ENCODE results near the gene HIPK4. TPM values are rescaled to one million over a fixed set of nuclear protein-coding genes. Genes with fewer than 3 reads are reported as not detected.

The HIPK4 gene
- total and polyA plus RNA-seq, 10 donors = 0.08 to 0.19 TPM; not detected in 8

DNA sequence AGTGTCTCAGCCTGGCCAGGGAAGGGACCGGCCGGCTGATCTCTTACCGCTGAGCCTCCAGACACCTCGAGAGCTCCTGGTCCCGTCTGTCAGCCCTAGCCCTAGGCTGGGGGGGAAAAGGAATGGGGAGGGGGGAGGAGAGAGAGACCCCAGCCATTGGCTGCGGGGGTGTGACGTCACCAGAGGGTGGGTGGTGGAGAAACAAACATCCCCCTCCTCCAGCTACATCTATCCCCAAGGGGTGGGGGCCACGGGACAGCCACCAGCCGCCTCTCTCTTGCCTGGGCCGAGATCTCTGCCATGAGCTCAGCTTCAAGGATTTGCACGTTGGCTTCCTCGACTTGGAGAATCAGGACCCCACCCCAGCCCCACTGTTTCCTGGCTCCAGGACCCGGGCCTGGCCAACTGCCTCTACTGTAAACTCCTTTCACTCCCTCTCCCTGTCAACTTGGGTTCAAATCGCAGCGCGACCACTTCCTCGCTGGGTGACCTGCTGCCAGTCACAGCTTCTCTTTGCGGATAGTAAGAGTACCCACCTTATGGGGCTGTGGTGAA, 23.4 kb upstream of the HIPK4 start, which contains the start of gene PRX:
TSS of gene PRX (minus strand) at position 88 of the 555 bp plus-strand sequence. CDS start 5,446 bp downstream, outside the sequence.
- Histone ChIP-seq H3K4me3 (no peak within 1 kb of the TSS), H3K27ac (no peak within 1 kb of the TSS), H3K9me3 (no peaks in the 10 kb centered on the region), H3K36me3 (no peaks in the 10 kb centered on the region), H3K4me1 (peaks cover 15 to 80% (median 50%) of the 10 kb centered on the region in 6 donors), H3K27me3 (replicated peaks in 1 of 7) (peaks cover 0 to 7% (median 0%) of the 10 kb centered on the region in 7 donors)
- intact Hi-C loops (cut with DNase I; ENCODE audit: low total_unique reads) = no loop called here
- no peak for DNase-seq
- WGBS, 5 donors = 41 to 49% (median 42%) methylated on average over 15 to 18 of the region's 18 CpGs
- TF ChIP-seq POLR2A (IDR thresholded peaks at IDR 0.05) (no peak), POLR2AphosphoS5 (IDR thresholded peaks at IDR 0.05) (no peak)
- TF ChIP-seq, protein P1, sequence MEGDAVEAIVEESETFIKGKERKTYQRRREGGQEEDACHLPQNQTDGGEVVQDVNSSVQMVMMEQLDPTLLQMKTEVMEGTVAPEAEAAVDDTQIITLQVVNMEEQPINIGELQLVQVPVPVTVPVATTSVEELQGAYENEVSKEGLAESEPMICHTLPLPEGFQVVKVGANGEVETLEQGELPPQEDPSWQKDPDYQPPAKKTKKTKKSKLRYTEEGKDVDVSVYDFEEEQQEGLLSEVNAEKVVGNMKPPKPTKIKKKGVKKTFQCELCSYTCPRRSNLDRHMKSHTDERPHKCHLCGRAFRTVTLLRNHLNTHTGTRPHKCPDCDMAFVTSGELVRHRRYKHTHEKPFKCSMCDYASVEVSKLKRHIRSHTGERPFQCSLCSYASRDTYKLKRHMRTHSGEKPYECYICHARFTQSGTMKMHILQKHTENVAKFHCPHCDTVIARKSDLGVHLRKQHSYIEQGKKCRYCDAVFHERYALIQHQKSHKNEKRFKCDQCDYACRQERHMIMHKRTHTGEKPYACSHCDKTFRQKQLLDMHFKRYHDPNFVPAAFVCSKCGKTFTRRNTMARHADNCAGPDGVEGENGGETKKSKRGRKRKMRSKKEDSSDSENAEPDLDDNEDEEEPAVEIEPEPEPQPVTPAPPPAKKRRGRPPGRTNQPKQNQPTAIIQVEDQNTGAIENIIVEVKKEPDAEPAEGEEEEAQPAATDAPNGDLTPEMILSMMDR (IDR thresholded peaks at IDR 0.05 in 8 of 11, conservative IDR thresholded peaks at IDR 0.05 in 3 of 11) = no peak

DNA sequence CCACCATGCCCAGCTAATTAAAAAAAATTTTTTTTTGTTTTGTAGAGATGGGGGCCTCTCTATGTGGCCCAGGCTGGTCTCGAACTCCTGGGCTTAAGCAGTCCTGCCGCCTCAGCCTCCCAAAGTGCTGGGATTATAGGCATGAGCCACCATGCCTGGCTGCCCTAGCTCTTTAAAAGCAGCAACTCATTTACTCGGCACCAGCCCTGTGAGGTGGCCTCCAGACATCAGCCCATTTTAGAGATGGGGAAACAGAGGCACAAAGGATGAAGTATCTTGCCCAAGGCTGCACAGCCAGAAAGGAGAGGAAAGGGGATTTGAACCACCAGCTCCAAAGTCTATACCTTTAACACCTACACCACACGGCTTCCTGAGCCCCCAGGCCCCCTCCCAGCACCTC, 22.9 kb upstream of the HIPK4 start:
- no peaks in the 10 kb centered on the region for H3K36me3 ChIP-seq
- intact Hi-C loops (cut with DNase I; ENCODE audit: low total_unique reads) = no loop called here
- peaks cover 15 to 82% (median 53%) of the 10 kb centered on the region in 6 donors for H3K4me1 ChIP-seq
- no peak for TF ChIP-seq POLR2A (IDR thresholded peaks at IDR 0.05)
- TF ChIP-seq, protein P1 (IDR thresholded peaks at IDR 0.05 in 8 of 11, conservative IDR thresholded peaks at IDR 0.05 in 3 of 11) = no peak
- TF ChIP-seq POLR2AphosphoS5 (IDR thresholded peaks at IDR 0.05) = no peak
- no peaks in the 10 kb centered on the region for H3K9me3 ChIP-seq
- 78 to 87% (median 82%) methylated on average over 4 of the region's 4 CpGs for WGBS, 5 donors
- no peak overlapping the region for H3K27ac ChIP-seq
- no peak overlapping the region for H3K4me3 ChIP-seq
- no peak for DNase-seq
- peaks cover 0 to 7% (median 0%) of the 10 kb centered on the region in 7 donors for H3K27me3 ChIP-seq (replicated peaks in 1 of 7)

DNA sequence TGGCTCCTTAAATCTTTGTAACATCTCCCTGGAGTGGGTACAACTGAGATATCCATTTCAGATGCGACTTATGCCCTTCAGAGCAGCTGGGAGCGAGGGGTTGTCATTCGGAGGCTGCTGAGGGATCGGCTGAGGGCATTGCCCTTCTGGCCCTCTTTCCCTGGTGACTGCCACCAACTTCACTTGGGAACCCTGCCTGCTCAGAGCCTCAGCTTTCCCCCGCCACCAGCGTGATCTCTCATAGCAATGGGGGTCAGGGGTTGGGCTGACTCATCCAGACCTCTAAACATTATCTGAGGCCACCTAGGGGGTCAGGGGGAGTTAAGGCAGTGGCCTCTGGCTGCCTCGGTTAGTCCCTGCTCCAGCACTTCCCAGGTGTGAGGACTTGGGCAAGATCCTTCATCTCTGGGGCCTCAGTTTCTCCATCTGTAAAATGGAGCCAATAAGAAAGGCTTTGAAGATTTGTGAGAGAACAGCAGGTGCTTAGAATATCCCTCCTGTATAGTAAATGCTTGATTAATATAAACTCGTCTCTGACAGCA, 22.0 kb upstream of the HIPK4 start:
- intact Hi-C loops (cut with DNase I; ENCODE audit: low total_unique reads) = no loop called here
- peak overlapping the region in 3 of 8 donors; percentile 26 to 62 (median 36) for H3K27ac ChIP-seq
- TF ChIP-seq POLR2A (IDR thresholded peaks at IDR 0.05) = no peak
- TF ChIP-seq, protein P1 (IDR thresholded peaks at IDR 0.05 in 8 of 11, conservative IDR thresholded peaks at IDR 0.05 in 3 of 11) = no peak
- TF ChIP-seq POLR2AphosphoS5 (IDR thresholded peaks at IDR 0.05) = no peak
- no peaks in the 10 kb centered on the region for H3K9me3 ChIP-seq
- no peak overlapping the region for H3K4me3 ChIP-seq
- peaks cover 0 to 7% (median 0%) of the 10 kb centered on the region in 7 donors for H3K27me3 ChIP-seq (replicated peaks in 1 of 7)
- DNase-seq = no peak
- no peaks in the 10 kb centered on the region for H3K36me3 ChIP-seq
- peaks cover 15 to 77% (median 49%) of the 10 kb centered on the region in 6 donors for H3K4me1 ChIP-seq
- 68 to 82% (median 78%) methylated on average over 8 of the region's 8 CpGs for WGBS, 5 donors

DNA sequence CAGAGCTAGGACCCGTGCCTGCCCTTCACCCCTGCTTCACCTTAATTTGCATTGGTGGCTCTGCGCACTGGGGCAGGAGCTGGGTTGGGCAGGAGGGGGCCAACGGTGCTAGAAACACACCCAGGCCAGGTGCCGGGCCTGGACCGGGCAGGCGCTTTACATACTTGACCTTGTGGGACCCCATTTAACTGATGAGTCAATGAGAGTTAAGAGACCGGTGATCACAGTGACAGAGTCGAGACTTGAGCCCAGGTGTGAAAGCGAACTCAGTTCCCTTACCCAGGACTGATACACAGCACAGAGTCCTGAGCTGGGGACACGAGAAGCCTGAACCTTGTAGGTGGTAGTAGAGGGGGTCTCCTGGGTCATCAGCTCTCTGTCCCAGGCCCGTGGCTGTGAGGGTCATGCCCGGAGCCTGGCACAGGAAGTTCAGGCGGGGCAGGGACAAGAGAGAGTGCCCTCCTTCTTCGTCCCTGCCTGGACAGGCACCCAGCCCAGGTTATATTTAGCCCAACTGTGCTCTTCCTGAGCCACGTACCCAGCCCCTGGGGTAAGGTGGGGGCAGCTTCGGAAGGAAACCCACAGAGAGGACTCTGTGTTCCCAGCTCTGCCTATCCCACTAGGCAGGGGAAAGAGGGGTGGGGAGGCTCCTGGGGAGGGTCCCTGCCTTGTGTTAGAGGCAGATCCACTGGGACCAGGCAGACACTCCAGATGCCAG, 21.3 kb upstream of the HIPK4 start:
- Histone ChIP-seq H3K27ac (peak overlapping the region in 4 of 8 donors; percentile 7 to 62 (median 31)), H3K4me3 (no peak overlapping the region), H3K27me3 (replicated peaks in 1 of 7) (peaks cover 0 to 7% (median 0%) of the 10 kb centered on the region in 7 donors), H3K9me3 (no peaks in the 10 kb centered on the region), H3K4me1 (peaks cover 12 to 70% (median 42%) of the 10 kb centered on the region in 6 donors), H3K36me3 (no peaks in the 10 kb centered on the region)
- TF ChIP-seq, protein P1 (IDR thresholded peaks at IDR 0.05 in 8 of 11, conservative IDR thresholded peaks at IDR 0.05 in 3 of 11) = no peak
- TF ChIP-seq POLR2AphosphoS5 (IDR thresholded peaks at IDR 0.05) (peak; percentile 16 to 39 (median 17)), POLR2A (IDR thresholded peaks at IDR 0.05) (no peak)
- 36 to 52% (median 41%) methylated on average over 14 to 16 of the region's 16 CpGs for WGBS, 5 donors
- intact Hi-C loops (cut with DNase I; ENCODE audit: low total_unique reads) = no loop called here
- no peak for DNase-seq

Measured in spleen (tissue), 11 donors.